GM15510 (cell line): ENCODE data around the gene XPO4.

Experiments used
- POLR2A ChIP-seq: IDR thresholded peaks from 3 replicates; pipeline ENCODE4 v1.6.1; 2011; ENCODE audit warnings: borderline replicate concordance; ENCODE audit not compliant: insufficient read length; ENCODE audit errors: extremely low read depth

XPO4 gene

DNA sequence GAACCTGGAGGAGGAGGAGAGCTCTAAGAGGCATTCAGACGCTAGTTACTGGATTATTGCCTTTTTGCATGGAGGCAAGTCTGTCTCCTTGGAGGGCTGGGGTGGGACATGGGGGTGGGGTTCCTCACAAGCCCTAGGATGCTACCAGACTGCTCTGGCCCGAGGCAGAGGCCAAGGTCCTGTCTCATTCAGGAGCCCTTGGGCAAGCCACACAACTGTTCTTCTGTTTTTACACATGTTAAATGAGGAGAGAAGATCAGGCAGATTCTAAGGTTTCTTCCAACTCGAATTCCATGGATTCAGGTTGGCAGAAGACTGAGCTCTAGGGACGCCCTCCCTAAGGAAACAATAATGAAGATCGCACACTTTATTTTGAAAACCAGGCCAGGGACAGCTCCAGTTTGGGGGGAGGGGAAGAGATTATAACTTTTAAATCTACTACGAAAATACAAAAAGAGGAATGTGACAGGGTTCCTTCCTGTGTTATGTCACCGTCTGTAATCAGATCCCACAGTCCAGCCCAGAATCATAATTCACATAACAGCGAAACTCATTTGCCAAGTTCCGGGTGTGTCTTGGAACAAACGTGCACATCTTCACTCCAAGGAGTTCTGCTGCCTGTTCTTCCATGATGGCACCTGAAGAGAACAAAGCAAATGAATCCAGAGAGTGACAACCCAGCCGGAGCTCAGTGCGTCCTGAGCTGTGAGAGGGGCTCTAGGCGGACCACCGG, 173.8 kb downstream of the XPO4 start:
- no peak for TF ChIP-seq POLR2A

DNA sequence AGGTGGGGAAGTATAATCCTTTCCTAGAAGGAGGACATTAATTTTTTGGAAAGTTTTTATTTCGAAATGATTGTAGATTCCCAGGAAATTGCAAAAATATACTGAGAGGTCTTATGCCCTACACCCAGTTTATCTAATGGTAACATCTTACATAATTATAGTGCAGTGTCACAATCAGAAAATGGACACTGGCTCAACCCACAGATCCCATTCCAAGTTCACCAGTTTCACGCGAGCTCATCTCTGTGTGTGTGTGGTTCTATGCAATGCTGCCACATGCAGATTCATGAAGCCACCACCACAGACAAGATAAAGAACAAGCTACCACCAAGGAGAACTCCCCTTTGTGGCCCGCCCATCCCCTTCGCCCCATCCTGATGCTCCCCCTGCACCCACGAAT, 174.7 kb downstream of the XPO4 start:
- no peak for TF ChIP-seq POLR2A
